HuH-7 (cell line): ENCODE results near the gene MAK.
"Not testable (repeated sequence)": the region's sequence is repeated elsewhere in the genome, so short reads cannot be mapped to it uniquely, and the experiment has no call there.

Source experiments
- DNase-seq: peaks from one replicate; pipeline ENCODE4 v3.0.0; 2011; ENCODE audit warnings: low spot score

Gene MAK

DNA sequence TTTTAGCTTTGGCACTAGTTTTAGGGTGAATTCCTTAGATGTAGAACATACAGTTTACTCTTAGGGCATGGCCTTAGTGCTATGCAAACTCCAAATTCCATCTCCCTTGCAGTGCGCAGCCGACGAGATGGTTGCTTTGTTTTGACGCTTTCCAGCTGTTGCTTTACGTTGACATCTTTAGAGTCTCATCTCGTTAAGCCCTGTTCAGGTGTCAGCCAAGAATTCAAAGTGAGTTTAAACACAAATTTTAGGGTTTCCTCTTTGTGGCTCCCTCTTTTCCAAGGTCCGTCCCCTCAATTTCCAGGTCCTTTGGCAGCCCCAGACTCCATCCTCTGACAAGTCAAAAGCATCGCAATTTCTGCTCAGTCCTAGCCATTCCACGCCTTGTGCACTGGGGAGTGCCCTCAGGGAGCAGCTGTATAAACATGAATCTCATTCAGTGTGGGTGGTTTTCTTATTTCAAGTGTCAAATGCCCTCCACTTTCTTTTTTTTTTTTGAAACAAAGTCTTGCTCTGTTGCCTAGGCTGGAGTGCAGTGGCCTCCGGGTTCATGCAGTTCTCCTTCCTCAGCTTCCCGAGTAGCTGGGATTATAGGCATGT lies 14.1 kb upstream of the MAK start:
- no peak for DNase-seq

DNA sequence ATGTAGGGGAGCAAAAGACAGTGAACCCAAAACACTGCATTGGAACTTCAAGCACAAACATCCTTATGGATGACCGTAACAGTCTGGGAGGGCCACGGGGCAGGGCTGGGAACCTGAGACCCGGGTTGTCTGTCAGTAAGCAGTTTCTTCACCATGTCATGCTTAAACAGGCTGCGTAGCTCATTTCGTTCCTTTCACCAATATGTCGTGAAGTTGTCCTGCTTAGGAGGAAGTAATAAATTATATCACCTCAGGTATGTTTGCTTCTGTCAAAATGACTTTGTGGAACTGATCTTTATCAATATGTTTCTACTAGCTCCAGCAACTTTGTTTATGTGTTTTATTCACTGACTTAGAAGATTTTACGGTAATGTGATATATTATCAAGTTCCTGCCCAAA lies 12.4 kb upstream of the MAK start:
- DNase-seq: no peak

DNA sequence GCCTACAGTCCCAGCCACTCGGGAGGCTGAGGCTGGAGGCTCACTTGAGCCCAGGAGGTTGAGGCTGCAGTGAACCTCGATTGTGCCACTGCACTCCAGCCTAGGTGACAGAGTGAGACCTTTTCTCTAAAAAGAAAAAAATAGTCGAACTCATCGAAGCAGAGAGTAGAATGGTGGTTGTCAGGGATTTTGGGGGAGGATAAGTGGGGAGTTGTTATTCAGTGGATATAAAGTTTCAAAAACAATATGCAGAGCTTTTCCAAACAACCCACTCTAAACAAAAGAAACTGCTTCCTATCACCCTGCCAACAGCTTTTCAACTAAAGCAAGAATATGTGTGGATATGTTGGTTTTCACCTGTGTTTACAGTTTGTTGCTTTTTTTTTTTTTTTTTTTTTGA lies 11.6 kb upstream of the MAK start:
- no peak for DNase-seq

DNA sequence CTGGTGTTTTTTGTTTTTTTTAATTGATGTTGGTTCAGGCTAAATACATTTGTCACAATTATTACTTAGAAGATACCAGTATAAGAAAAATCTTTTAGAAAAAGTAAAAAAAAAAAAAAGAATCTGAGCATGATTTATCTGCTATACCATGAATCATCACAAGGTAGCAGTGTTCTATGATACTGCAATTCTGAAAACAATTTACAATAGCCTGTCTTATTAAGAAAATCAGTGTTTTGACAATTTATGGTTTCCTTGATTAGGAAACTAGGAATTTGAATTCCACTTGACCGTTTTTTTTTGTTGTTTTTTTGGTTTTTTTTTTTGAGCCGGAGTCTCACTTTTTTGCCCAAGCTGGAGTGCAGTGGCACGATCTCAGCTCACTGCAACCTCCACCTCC lies 9.3 kb upstream of the MAK start:
- DNase-seq: no peak

DNA sequence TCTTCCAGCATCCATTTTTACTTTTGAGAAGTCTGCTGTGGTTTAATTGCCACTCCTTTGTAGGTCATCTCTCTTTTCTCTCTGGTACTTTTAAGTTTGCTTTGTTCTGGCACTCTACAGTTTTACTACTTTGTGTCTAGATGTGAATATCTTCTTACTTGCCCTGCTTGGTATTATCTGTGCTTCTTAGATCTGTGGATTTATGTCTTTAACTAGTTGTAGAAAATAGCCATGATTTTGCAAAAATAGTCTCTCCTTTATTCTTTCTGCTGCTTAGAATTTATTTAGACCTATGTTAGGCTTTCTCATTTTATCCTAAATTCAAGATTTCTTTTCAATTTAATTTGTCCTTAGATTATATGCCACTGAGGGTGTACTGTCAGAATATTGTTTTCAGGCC lies 5.2 kb upstream of the MAK start:
- DNase-seq: no peak

DNA sequence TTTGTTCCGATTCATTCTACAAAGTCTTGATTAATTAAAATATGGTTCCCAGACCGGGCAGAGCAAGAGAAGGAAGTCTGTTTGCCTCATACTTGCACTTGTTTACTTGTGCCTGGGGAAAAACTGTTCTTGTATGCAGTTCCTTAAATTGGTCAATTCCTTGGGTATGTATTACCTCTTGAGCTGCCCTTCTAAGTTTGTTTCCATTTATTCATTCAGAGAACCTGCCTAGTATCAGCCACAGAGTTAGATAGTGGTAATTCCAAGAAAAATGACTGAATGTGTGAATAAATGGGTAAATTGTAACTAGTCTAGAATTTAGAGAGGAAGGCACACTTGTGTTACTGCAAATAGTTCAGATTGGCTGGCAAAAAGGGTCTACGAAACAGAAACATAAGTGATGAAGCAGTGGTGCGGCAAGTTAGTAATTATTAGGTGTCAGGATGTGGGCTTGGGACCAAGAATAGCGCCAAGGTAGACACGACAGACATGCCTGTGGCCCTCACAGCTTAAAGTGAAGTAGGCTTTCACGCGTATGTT lies 525 bp upstream of the MAK start:
- DNase-seq: no peak

DNA sequence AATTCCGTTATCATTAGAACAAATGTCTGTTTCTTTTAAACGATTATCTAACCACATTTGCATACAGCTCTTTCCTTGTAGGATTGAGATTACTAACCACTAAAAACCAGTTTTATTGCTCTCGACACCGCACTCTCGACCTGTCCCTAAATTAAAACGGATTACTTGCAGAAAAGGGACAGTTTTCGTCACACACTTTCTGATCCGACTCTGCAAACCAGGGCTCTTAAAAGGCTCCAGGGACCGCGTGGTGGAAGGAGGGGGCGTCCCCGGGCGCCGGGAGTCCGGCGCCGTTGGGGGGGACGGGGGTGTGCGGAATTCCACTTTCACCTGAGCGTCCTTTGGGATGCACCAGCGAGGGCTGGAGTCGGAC lies 731 bp downstream of the MAK start:
- DNase-seq: no peak

DNA sequence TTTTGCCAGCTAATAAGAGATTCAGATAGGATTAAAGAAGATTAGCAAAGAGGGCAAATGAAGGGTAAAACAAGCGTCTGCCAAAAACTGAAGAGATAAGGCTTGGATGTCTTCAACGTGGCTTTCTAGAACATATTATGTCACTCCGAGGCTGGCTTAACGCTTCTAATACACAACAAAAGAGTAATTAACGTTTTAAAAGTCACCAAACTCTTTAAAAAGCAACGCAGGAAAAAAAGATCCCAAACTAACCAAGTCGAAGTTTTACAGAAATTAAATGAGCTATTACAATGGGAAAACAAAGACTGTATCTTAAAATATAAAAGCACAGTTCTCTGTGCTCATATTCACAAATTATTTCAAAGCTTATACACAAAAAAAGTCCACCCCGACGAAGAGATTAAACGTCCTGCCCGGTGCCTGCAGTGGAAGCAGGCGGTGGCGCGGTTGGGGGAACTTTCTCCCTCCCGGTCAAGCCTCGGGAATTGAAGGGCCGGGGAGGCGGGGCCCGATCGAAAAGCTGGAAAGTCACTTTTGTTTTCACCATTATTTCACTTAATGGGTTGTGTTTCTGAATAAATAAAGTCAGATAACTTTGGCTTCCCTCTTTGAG lies 1.2 kb downstream of the MAK start:
- DNase-seq: peak; percentile 55

DNA sequence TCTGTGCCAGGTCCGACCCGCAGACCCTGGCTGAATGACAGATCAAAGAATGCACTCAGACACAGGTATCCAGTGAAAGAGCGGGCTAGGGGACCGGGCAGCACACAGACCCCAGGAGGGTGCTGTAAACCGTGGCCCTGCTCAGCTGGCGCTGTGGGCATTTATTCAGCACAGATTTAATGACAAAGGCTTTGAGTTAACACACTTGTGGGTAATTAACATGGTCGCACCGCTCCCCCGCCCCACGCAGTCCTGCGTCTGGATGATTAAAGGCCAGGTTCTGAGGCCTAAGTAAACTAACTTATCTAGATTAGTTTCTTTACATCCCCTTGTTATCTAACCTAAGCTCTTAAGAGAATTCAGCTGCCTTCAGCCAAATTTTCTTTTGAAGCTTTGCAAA lies 3.5 kb downstream of the MAK start:
- DNase-seq: no peak

DNA sequence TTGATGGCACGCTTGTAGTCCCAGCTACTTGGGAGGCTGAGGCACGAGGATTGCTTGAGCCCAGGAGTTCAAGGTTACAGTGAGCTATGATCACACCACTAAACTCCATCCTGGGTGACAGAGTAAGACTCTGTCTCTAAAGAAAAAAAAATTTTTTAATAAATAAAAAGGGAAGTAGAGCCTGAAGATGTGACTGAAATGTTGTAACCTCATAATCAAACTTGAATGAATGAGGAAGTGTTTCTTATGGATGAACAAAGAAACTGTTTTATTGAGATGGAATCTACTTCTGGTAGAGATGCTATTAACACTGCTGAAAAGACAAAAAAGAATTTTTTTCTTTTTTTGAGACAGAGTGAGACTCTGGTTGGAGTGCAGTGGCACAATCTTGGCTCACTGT lies 6.7 kb downstream of the MAK start:
- no peak for DNase-seq

DNA sequence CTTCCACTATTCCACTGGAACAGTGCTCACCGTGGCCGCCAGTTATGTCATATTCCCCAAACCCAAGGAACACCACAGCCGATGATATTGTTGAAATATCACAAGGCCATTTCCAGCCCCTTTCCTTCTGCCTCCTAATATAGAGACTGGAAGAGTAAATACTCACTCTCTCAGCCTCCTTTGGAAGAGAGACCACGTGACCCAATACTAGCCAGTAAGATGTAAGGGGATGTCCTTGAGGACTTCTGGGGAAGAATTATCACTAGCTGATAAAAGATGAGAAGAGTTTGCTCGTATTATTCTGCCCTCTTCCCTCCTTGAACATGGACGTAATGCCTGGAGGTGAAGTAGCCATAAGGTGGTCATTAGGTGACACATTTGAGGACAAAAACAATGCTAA lies 13.5 kb downstream of the MAK start:
- DNase-seq: no peak

DNA sequence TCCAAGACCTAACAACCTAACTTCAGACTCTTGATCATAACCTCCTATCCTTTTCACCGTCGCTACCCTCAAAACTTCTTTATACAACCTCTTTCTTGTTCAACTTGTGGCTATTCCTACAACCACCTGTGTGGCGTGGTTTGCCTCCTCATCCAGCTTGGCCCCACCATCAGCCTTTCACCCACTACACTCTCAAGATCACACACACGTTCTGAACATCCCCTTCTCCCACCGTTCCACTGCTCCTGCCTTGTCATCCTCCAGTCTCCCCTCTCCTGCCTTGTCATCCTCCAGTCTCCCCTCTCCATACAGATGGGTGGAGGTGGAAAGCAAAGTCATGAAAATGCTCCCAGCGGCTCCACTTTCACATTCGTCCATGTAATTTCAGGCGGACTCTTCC lies 14.0 kb downstream of the MAK start:
- no peak for DNase-seq

DNA sequence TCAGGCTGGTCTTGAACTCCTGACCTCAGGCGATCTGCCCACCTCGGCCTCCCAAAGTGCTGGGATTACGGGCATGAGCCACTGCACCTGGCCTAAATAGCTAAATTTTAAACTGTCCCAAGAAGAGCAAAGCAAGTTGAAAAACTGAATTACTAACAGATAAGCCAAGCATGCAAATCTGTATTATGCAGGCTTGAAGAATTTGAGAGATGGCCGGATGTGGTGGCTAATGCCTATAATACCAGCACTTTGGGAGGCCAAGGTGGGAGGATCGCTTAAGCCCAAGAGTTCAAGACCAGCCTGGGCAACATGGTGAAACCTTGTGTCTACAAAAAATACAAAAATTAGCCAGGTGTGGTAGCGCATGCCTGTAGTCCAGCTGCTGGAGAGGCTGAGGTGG lies 24.2 kb downstream of the MAK start:
- not testable (repeated sequence) for DNase-seq

DNA sequence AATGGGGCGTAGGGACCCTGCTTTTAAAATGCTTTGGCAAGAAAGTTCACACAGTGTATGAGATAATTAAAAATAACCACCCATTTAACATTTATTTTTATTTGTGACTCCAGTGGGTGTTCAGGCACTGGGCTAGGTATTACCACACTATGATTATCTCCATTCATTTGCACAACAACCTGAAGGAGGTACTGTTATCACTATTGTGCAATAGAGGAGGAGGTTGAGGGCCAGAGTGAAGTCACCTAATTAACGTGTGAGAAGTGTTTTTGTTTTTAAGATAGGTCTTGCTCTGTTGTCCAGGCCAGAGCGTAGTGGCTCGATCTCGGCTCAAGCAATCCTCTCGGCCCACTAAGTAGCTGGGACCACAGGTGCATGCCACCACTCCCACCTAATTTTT lies 29.2 kb downstream of the MAK start:
- DNase-seq: peak; percentile 16

DNA sequence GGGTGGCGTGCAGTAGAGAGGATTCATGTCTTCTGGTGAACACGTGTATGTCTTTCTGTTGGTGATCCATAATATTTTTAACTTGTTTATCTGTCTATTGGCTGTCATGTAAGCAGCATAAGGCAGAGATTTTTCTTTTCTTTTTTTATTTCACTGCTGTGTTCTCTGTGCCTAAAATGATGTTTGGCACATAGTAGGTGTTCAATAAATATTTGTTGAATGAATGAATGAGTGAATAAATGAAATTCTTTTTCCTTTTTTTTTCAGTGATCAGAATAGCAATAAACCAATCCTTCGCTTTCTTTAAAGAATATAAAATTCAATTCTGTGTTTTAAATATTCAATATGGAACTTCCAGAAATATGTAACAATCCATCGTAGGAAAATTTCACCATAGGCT lies 30.0 kb downstream of the MAK start:
- DNase-seq: no peak

DNA sequence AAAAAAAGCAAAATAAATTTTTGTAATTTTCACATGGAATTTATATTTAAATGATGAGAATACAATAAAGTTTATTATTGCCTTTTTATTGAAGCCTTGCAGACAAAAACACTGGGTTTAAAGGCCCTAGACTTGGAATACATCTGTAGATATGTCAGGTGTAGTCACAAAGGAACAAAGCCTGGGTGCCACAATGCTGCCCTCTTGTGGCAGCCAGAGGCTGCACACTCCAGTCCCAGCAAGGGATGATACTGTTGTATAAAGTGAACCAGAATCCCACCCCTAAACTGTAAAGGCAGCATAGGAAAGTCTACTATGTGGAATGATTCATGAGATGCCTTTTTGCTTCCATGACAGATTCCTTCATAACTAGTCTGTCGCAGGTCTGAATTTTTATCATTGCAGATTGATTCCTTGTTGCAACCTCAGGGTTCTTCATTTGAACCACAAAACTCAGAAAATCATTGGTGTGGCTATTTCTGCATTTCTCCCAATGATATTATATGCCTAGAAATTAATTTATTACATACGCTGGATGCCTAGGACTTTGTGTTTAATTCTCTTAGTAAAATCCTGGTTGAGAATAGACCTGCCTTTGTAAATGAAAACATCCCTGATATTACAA lies 37.0 kb downstream of the MAK start:
- peak; percentile 56 for DNase-seq

DNA sequence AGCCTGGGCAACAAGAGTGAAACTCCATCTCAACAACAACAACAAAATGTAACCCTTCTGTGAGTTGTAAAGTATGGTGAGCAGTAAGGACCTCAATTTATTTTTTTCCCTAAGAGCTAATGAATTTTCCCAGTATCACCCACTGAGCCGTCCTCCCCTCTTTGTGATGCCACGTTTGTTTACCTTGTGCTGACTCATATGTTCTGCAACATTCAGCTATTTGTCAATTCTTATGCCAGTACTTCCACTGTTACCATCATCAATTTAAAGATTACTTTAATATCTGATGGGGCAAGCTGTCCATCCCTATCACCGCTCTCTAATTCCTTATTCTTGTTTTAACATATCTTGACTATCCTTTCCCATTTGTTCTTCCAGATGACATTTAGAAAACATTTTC lies 37.5 kb downstream of the MAK start:
- DNase-seq: peak; percentile 11

DNA sequence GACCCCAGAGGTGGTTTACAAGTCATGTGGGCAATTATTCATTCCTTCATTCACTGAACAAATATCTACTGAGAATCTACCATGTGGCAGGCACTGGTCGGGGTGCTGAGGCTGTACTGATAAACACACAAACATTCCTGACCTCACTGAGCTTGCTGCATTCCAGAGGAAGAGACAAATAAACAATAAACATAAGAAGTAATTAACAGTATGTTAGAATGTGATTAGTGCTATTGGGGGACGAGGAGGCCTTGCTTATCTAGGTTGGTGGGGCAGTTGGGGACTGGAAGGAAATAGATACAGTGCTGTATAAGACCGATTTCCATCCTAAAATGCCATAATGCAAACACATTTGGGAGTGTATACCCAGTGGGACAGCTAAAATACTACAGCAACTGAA lies 44.1 kb downstream of the MAK start:
- DNase-seq: no peak

DNA sequence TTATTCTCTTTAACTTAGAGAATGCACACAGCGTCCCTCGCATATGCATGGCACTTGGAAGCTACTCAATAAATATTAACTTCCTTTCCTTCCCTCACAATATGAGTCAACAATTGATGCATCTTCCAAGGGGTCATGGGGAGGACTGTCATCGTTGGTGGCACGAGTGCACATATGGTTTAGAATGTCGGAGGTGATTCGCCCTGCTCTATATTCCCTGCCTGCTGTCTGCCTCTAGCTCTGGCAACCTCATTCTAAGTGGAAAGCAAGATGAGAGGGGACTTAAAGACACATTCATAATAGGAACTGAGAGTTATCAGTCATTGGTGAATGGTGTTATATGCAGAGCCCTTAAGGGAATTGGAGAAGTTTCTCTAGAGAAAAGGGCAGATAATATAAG lies 44.6 kb downstream of the MAK start:
- no peak for DNase-seq

DNA sequence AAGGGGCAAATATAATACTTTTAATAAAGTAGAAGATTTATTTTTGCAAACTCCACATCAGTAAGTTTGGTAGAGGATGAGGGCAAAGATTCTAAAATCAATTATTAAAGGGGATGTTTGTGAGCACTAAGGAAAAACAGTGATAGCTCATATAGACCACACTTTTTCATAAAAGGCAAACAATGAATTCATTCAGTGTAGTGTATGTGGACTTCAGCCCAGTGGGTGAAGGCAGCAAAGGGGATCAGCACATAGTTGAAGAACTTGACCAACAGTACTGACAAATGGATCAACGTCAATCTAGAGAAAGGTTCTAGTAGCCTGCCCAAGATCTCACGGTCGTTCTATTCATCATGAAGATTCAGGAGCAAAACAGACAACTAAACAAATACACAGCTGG lies 45.3 kb downstream of the MAK start:
- DNase-seq: no peak

DNA sequence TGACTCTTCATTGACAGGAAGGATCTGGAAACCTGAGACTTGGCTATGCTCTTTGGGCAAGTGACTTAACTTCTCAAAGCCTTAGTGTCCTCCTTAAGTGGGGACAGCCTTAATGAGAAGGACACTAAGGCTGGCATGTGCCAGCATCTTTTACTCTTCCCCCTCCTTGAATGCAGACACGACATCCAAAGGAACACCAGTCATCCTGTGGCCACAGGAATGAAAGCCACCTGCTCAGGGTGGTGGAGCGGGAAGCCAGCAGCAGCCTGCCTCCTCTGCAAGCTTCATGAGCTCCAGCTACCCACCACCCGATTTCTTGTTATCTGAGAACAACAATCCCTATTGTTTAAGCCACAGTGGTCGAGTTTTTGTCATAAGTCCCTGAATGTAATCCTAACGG lies 46.2 kb downstream of the MAK start:
- DNase-seq: no peak

DNA sequence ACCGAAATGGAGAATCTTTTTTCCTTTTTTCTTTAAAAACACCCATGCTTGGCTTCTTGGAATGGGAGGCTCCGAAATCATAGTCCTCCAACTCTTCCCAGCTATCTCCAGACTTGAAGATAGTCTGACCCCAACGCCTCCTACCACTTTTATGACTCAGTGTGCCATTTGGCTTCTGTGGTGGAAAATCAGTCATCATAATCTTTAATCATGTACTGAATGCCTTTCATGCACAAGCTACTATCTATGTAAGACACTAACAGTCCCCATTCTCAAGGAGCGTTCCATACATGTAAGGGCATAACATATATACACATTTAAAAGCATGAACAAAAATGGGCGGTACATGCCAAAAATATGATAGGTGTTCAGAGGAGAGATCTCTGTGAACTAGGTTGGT lies 46.7 kb downstream of the MAK start:
- DNase-seq: no peak

DNA sequence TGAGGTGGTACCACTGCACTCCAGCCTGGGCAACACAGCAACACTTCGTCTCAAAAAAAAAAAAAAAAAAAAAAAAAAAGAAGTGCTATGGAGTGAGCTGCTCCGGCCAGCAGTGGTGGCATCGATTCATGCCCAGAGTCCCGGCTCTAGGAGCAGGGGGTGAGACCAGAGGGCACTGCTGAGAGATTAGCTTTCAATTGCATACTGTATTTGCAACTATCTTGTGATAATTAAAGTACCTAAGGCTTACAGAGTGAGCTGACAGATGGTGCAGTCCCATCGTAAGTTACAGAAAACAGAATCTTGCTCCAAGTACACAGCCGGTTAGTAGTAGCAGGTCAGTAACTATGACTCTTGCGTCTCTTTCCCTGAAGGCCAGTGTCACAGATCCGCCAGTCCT lies 59.3 kb downstream of the MAK start:
- DNase-seq: no peak

DNA sequence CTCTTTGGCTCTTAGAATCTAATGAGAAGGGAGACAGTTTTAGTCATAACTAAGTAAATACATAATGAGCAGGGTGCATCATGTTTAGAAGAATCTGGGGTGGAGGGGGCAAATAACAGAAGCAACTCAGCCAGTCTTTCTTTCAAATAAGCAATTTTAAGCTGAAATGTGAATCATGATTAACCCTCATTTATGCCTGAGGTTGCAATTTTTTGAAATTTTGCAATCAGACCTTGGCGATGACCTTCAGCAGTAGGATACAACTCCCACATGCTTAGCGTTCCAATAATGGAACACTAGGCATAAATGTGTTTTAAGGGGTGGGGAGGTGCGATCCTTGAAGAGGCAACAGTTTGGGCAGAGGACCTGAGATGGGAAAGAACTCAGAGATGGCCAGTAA lies 60.1 kb downstream of the MAK start:
- no peak for DNase-seq
